Stomach smooth muscle (tissue), 2 donors: Measurements from ENCODE around the gene UBE2G1.

Experiments used
- H3K27ac ChIP-seq: one replicate; pipeline ENCODE4 v1.7.0; 2013; ENCODE audit warnings: mild to moderate bottlenecking, low read length, inconsistent platforms
- H3K27me3 ChIP-seq, 2 donors: one replicate each; pipeline ENCODE4 v1.7.0; 2013; ENCODE audit warnings: low read length in 2 of 2; ENCODE audit not compliant: insufficient read depth in 2 of 2, control insufficient read depth in 1 of 2
- H3K36me3 ChIP-seq, 2 donors: one replicate each; pipeline ENCODE4 v1.7.0; 2013; ENCODE audit warnings: low read length in 2 of 2; ENCODE audit not compliant: control insufficient read depth in 2 of 2, insufficient read depth in 2 of 2
- H3K4me1 ChIP-seq: one replicate; pipeline ENCODE4 v1.7.0; 2013; ENCODE audit warnings: low read length; ENCODE audit not compliant: control insufficient read depth, insufficient read depth
- H3K4me3 ChIP-seq, 2 donors: one replicate each; pipeline ENCODE4 v1.7.0; 2013; ENCODE audit warnings: low read length in 2 of 2
- H3K9ac ChIP-seq, 2 donors: one replicate each; pipeline ENCODE4 v1.7.0; 2013; ENCODE audit warnings: low read length in 2 of 2, mild to moderate bottlenecking in 1 of 2
- H3K9me3 ChIP-seq, 2 donors: one replicate each; pipeline ENCODE4 v1.7.0; 2013; ENCODE audit warnings: low read length in 2 of 2; ENCODE audit not compliant: control insufficient read depth in 2 of 2
- donor health status: healthy.
- donor health status: Pancreatic carcinoma.

Gene UBE2G1

GRCh38 chr17:4229627-4230541 is 136.6 kb downstream of the UBE2G1 start:
- peaks cover 0 to 3% of the 10 kb centered on the region in 2 donors for H3K36me3 ChIP-seq
- H3K9me3 ChIP-seq, result no peaks in the 10 kb centered on the region
- peak overlapping the region; percentile 37 to 66 for H3K9ac ChIP-seq
- peak overlapping the region; percentile 36 to 62 for H3K4me3 ChIP-seq
- no peaks in the 10 kb centered on the region for H3K27me3 ChIP-seq
- H3K27ac ChIP-seq, result peak overlapping the region; percentile 94
- H3K4me1 ChIP-seq, result peaks cover 32% of the 10 kb centered on the region

- Histone ChIP-seq H3K4me1 (peaks cover 19% of the 10 kb centered on the region), H3K27me3 (no peaks in the 10 kb centered on the region), H3K27ac (peak overlapping the region; percentile 91), H3K9me3 (no peaks in the 10 kb centered on the region), H3K9ac (no peak overlapping the region), H3K4me3 (no peak overlapping the region), H3K36me3 (peaks cover 3 to 4% of the 10 kb centered on the region in 2 donors)
These were observed 144.4 kb downstream of the UBE2G1 start for GRCh38 chr17:4221899-4222659.

- H3K27me3 ChIP-seq, result no peaks in the 10 kb centered on the region
- H3K36me3 ChIP-seq, result peaks cover 4 to 6% of the 10 kb centered on the region in 2 donors
- no peaks in the 10 kb centered on the region for H3K9me3 ChIP-seq
- peak overlapping the region; percentile 51 to 67 for H3K9ac ChIP-seq
- H3K4me1 ChIP-seq, result peaks cover 23% of the 10 kb centered on the region
- H3K27ac ChIP-seq, result peak overlapping the region; percentile 91
- H3K4me3 ChIP-seq, result peak overlapping the region in 1 of 2 donors; percentile 15
These were observed 145.3 kb downstream of the UBE2G1 start for GRCh38 chr17:4221163-4221562.

- H3K27ac ChIP-seq, result peak overlapping the region; percentile 91
- H3K9ac ChIP-seq, result peak overlapping the region; percentile 64 to 67
- no peaks in the 10 kb centered on the region for H3K27me3 ChIP-seq
- peak overlapping the region; percentile 6 to 54 for H3K4me3 ChIP-seq
- peaks cover 28% of the 10 kb centered on the region for H3K4me1 ChIP-seq
- no peaks in the 10 kb centered on the region for H3K9me3 ChIP-seq
- H3K36me3 ChIP-seq, result peaks cover 6 to 7% of the 10 kb centered on the region in 2 donors
These were observed 145.8 kb downstream of the UBE2G1 start for GRCh38 chr17:4220655-4221054.
